Liver (tissue), 9 donors: Measurements from ENCODE around the gene UNC13C. TPM values are rescaled to one million over a fixed set of nuclear protein-coding genes. Genes with fewer than 3 reads are reported as not detected.

Experiments used
- DNase-seq: peaks from one replicate; pipeline ENCODE4 v3.0.0-alpha.2; 2017; ENCODE audit warnings: low spot score
- H3K27ac ChIP-seq, 2 donors: one replicate each; pipeline ENCODE4 v1.7.0; 2013; ENCODE audit warnings: inconsistent platforms in 2 of 2, low read length in 2 of 2, control low read depth in 1 of 2, low read depth in 1 of 2, mild to moderate bottlenecking in 1 of 2
- H3K27me3 ChIP-seq, 4 donors: one replicate each; pipeline versions ENCODE4 v1.6.1 to v1.7.0; 2013; ENCODE audit warnings: low read length in 3 of 4, inconsistent platforms in 1 of 4, mild to moderate bottlenecking in 1 of 4, moderate library complexity in 1 of 4; ENCODE audit not compliant: control insufficient read depth in 4 of 4, insufficient read depth in 4 of 4
- H3K36me3 ChIP-seq, 4 donors: one replicate each; pipeline versions ENCODE4 v1.6.1 to v1.7.0; 2013; ENCODE audit warnings: low read length in 3 of 4, mild to moderate bottlenecking in 3 of 4, low read depth in 1 of 4, moderate library complexity in 1 of 4; ENCODE audit not compliant: control insufficient read depth in 4 of 4, insufficient read depth in 3 of 4
- H3K4me1 ChIP-seq, 4 donors: one replicate each; pipeline versions ENCODE4 v1.6.1 to v1.7.0; 2013; ENCODE audit warnings: low read length in 3 of 4, mild to moderate bottlenecking in 3 of 4, moderate library complexity in 1 of 4; ENCODE audit not compliant: control insufficient read depth in 4 of 4, insufficient read depth in 4 of 4
- H3K4me3 ChIP-seq, 3 donors: one replicate each; pipeline versions ENCODE4 v1.6.1 to v1.7.0; 2013; ENCODE audit warnings: low read length in 3 of 3, control low read depth in 1 of 3, low read depth in 1 of 3, mild to moderate bottlenecking in 1 of 3
- H3K9ac ChIP-seq, 2 donors: one replicate each; pipeline ENCODE4 v1.7.0; 2013; ENCODE audit warnings: low read length in 2 of 2, mild to moderate bottlenecking in 2 of 2, moderate library complexity in 2 of 2, control low read depth in 1 of 2, low read depth in 1 of 2
- H3K9me3 ChIP-seq, 4 donors: one replicate each; pipeline versions ENCODE4 v1.6.1 to v1.7.0; 2013; ENCODE audit warnings: low read length in 3 of 4; ENCODE audit not compliant: control insufficient read depth in 4 of 4
- ATF3 ChIP-seq: IDR thresholded peaks from 2 replicates; pipeline ENCODE4 v1.6.1; 2016; ENCODE audit warnings: antibody characterized with exemption
- CTCF ChIP-seq: fragments of 150-350 bp; IDR thresholded peaks from 2 replicates; pipeline ENCODE4 v1.5.1; 2017; ENCODE audit warnings: improper control_type of control experiment, low read depth, low read length; ENCODE audit not compliant: missing input control
- EGR1 ChIP-seq, 2 donors: IDR thresholded peaks; 2 replicates each; pipeline ENCODE4 v1.6.1; 2016 to 2018; ENCODE audit warnings: antibody characterized with exemption in 2 of 2, low read depth in 2 of 2
- FOXA1 ChIP-seq: IDR thresholded peaks from 2 replicates; pipeline ENCODE4 v1.6.1; 2016; ENCODE audit warnings: antibody characterized with exemption
- FOXA2 ChIP-seq: IDR thresholded peaks from 2 replicates; pipeline ENCODE4 v1.6.1; 2016; ENCODE audit warnings: antibody characterized with exemption
- HNF4A ChIP-seq, 2 donors: conservative IDR thresholded peaks; 2 replicates each; pipeline ENCODE4 v1.6.1; 2016; ENCODE audit warnings: antibody characterized with exemption in 2 of 2, mild to moderate bottlenecking in 2 of 2
- HNF4G ChIP-seq: IDR thresholded peaks from 2 replicates; pipeline ENCODE4 v1.6.1; 2016; ENCODE audit warnings: antibody characterized with exemption
- JUND ChIP-seq, 2 donors: IDR thresholded peaks; 2 replicates each; pipeline ENCODE4 v1.6.1; 2016; ENCODE audit warnings: antibody characterized with exemption in 2 of 2
- NR2F2 ChIP-seq: IDR thresholded peaks from 2 replicates; pipeline ENCODE4 v1.6.1; 2016; ENCODE audit warnings: antibody characterized with exemption
- RAD21 ChIP-seq, 2 donors: IDR thresholded peaks; 2 replicates each; pipeline ENCODE4 v1.6.1; 2016; ENCODE audit warnings: antibody characterized with exemption in 2 of 2, mild to moderate bottlenecking in 2 of 2
- RXRA ChIP-seq, 2 donors: IDR thresholded peaks; 2 replicates each; pipeline ENCODE4 v1.6.1; 2017 to 2018; ENCODE audit warnings: antibody characterized with exemption in 2 of 2, mild to moderate bottlenecking in 1 of 2
- SP1 ChIP-seq: IDR thresholded peaks from 2 replicates; pipeline ENCODE4 v1.6.1; 2018; ENCODE audit warnings: antibody characterized with exemption, mild to moderate bottlenecking
- TAF1 ChIP-seq: conservative IDR thresholded peaks from 2 replicates; pipeline ENCODE4 v1.6.1; 2016; ENCODE audit warnings: antibody characterized with exemption, mild to moderate bottlenecking
- YY1 ChIP-seq: IDR thresholded peaks from 2 replicates; pipeline ENCODE4 v1.6.1; 2016; ENCODE audit warnings: antibody characterized with exemption, mild to moderate bottlenecking
- ZBTB33 ChIP-seq: IDR thresholded peaks from 2 replicates; pipeline ENCODE4 v1.6.1; 2016; ENCODE audit warnings: antibody characterized with exemption
- WGBS: extraction: QIAGEN DNeasy Blood & Tissue Kit; methylation state at CpG from one replicate; pipeline ENCODE4 v1.1.7; 2013; 5-methylcytosine and 5-hydroxymethylcytosine counted together
- polyA plus RNA-seq, 2 donors: library from polyadenylated mRNA; stranded (reverse) in 1 of 2; unstranded in 1 of 2; fragments of 200-250 nt in 1 of 2; fragments of >200 nt in 1 of 2; fragmentation: Nextera tagmentation in 1 of 2; extraction: Ambion mirVana in 1 of 2; gene quantifications; one replicate each; pipeline versions ENCODE4 v1.2.1 to v1.2.3, GENCODE V29; 2013 to 2015
- total RNA-seq, 2 donors: library from RNA; depleted of rRNA; stranded (reverse); fragments of >200 nt; gene quantifications; one replicate each; pipeline ENCODE4 v1.2.3, GENCODE V29; 2014
- TF ChIP-seq, protein P1 (sequence below): IDR thresholded peaks from 2 replicates; pipeline ENCODE4 v1.6.1; 2016; ENCODE audit warnings: antibody characterized with exemption
- TF ChIP-seq, protein P2 (sequence below): IDR thresholded peaks from 2 replicates; pipeline ENCODE4 v1.6.1; 2016; ENCODE audit warnings: antibody characterized with exemption, mild to moderate bottlenecking
- donor health status: healthy.
- donor health status: healthy.
- donor health status: healthy.
- donor health status: healthy.
- donor health status: healthy.

The UNC13C gene
- total and polyA plus RNA-seq, 4 donors: 0.19 TPM; not detected in 3

GRCh38 chr15:54556231-54556630 lies 578.0 kb downstream of the UNC13C start:
- TF ChIP-seq RAD21 (IDR thresholded peaks at IDR 0.05) (no peak), FOXA1 (no peak), YY1 (no peak), JUND (IDR thresholded peaks at IDR 0.05) (no peak), NR2F2 (no peak), TAF1 (no peak), CTCF (no peak), HNF4A (conservative IDR thresholded peaks at IDR 0.05) (no peak), HNF4G (no peak), RXRA (IDR thresholded peaks at IDR 0.05) (no peak), ZBTB33 (no peak), SP1 (no peak), EGR1 (IDR thresholded peaks at IDR 0.05; ENCODE audit: low read depth in 2 of 2) (no peak), ATF3 (no peak)
- TF ChIP-seq, protein P1, sequence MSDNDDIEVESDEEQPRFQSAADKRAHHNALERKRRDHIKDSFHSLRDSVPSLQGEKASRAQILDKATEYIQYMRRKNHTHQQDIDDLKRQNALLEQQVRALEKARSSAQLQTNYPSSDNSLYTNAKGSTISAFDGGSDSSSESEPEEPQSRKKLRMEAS: no peak
- TF ChIP-seq, protein P2, sequence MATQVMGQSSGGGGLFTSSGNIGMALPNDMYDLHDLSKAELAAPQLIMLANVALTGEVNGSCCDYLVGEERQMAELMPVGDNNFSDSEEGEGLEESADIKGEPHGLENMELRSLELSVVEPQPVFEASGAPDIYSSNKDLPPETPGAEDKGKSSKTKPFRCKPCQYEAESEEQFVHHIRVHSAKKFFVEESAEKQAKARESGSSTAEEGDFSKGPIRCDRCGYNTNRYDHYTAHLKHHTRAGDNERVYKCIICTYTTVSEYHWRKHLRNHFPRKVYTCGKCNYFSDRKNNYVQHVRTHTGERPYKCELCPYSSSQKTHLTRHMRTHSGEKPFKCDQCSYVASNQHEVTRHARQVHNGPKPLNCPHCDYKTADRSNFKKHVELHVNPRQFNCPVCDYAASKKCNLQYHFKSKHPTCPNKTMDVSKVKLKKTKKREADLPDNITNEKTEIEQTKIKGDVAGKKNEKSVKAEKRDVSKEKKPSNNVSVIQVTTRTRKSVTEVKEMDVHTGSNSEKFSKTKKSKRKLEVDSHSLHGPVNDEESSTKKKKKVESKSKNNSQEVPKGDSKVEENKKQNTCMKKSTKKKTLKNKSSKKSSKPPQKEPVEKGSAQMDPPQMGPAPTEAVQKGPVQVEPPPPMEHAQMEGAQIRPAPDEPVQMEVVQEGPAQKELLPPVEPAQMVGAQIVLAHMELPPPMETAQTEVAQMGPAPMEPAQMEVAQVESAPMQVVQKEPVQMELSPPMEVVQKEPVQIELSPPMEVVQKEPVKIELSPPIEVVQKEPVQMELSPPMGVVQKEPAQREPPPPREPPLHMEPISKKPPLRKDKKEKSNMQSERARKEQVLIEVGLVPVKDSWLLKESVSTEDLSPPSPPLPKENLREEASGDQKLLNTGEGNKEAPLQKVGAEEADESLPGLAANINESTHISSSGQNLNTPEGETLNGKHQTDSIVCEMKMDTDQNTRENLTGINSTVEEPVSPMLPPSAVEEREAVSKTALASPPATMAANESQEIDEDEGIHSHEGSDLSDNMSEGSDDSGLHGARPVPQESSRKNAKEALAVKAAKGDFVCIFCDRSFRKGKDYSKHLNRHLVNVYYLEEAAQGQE: no peak
- no peak overlapping the region for H3K27ac ChIP-seq
- H3K4me3 ChIP-seq: no peak overlapping the region
- H3K9ac ChIP-seq: no peak overlapping the region
- H3K9me3 ChIP-seq: no peaks in the 10 kb centered on the region
- no peaks in the 10 kb centered on the region for H3K36me3 ChIP-seq
- WGBS: 51% methylated on average over 1 of the region's 1 CpG
- H3K4me1 ChIP-seq: no peaks in the 10 kb centered on the region
- H3K27me3 ChIP-seq: peaks cover 0 to 2% (median 0%) of the 10 kb centered on the region in 4 donors
- no peak for DNase-seq

DNA sequence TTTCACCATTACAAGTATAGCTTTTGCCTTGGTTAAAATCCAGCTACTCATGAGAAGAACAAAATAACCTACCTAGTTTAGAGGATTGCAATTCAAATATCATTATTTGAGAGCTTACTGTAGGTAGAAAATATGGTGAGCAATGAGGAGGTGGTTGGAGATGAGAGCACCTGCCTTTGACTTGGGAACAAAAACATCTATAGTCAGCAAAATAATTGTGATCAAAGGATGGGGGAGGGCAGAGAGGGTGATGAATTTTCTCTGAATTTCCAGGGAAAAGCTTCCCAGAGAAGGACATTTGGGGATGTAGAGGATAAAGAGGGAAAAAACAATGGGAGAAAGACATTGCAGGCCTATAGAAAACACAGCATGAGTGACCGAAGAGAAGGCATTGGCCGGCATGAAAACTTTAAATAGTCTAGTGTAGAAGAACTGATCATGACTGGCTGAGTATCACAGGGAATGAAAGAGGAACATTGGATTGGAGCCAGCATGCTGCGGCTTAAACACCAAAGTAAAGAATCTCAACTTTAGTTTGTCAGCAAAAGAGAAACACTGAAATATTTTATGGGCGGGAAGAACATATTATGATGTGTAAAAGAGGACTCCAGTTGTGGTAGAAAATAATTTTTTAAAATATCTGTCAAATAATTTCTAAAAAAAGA lies 581.3 kb downstream of the UNC13C start:
- Histone ChIP-seq H3K4me1 (no peaks in the 10 kb centered on the region), H3K36me3 (no peaks in the 10 kb centered on the region), H3K27me3 (peaks cover 0 to 2% (median 0%) of the 10 kb centered on the region in 4 donors), H3K9me3 (no peaks in the 10 kb centered on the region), H3K4me3 (no peak overlapping the region), H3K9ac (no peak overlapping the region), H3K27ac (no peak overlapping the region)
- WGBS: 74% methylated on average over 4 of the region's 4 CpGs
- TF ChIP-seq TAF1 (no peak), HNF4A (conservative IDR thresholded peaks at IDR 0.05) (no peak), NR2F2 (no peak), FOXA1 (no peak), ZBTB33 (no peak), FOXA2 (no peak), ATF3 (no peak), EGR1 (IDR thresholded peaks at IDR 0.05; ENCODE audit: low read depth in 2 of 2) (no peak)
- DNase-seq: no peak
